Loucy (cell line): Measurements from ENCODE around the gene TTC27.
A peak's percentile ranks its signal among the peaks of the same experiment; 100 is the strongest.

Experiments used
- CTCF ChIP-seq: fragments of 200-600 bp; sonication (generic); conservative IDR thresholded peaks from 2 replicates; pipeline ENCODE4 v1.5.1; 2014; ENCODE audit warnings: mild to moderate bottlenecking, antibody characterized with exemption, low read length
- EZH2phosphoT487 ChIP-seq: fragments of 200-600 bp; IDR thresholded peaks from 2 replicates; pipeline ENCODE4 v1.6.1; 2018; ENCODE audit warnings: antibody characterized with exemption, mild to moderate bottlenecking, moderate library complexity, borderline replicate concordance

GRCh38 chr2:32678825-32679224 is 51.0 kb downstream of the TTC27 start:
- TF ChIP-seq CTCF (peak; percentile 43; the same call in 1 of the 2 replicates), EZH2phosphoT487 (no peak)
